ENCODE data around the gene ATG16L2.

Gene ATG16L2

DNA sequence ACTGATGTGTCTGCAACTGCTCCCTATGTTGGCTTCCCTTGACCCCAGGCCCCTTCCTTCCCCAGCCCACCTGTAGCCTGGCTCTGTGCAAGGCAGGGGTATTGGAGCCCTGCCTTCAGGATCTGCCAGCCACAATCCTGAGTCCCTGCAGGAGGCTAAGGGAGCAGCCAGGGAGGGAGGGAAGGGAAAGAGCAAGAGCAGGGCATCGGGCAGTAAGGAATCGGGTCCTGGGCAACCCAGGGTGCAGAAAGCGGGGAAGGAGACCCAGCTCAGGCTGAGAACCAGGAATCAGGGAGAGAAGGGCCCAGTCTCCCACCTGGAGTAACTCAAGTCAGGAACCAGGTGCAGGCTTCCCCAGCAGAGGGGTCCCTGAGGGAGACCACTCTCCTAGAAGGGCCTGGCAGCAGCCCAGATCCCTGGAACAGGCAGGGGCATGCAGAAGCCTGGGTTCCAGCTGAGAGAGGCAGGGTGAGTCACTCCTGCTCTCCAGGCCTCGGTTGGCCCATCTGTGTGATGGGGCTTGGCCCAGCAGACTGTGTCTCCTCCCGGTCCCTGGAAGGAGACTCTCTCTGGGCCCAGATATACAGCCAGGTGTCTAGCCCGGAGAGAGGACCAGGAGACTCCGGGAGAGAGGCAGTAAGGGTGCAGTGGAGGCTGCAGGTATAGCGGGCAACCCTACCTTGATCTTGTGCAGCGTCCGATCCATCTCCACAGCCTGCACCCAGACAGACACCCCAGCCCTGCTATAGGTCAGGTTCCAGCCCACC is 33.7 kb upstream of the ATG16L2 start:
- H4K20me1 ChIP-seq (ENCODE audit: insufficient read depth, low read length), result no peaks in the 10 kb centered on the region
- H3K27ac ChIP-seq (ENCODE audit: low read depth, low read length, poor library complexity, severe bottlenecking), result no peak overlapping the region
- H3K27me3 ChIP-seq (ENCODE audit: insufficient read depth, low read length), result peaks cover 8% of the 10 kb centered on the region; the same call in 1 of the 2 replicates
- peaks cover 9% of the 10 kb centered on the region for H3K4me1 ChIP-seq (ENCODE audit: insufficient read depth, low read length, severe bottlenecking)
- H3K9ac ChIP-seq (ENCODE audit: low read length), result no peak overlapping the region
- H2AFZ ChIP-seq (ENCODE audit: low read length), result no peak overlapping the region
- H3K4me3 ChIP-seq (ENCODE audit: low read depth, low read length, poor library complexity, severe bottlenecking), result no peak overlapping the region
- H3F3A ChIP-seq (ENCODE audit: insufficient read depth, low read length), result no peaks in the 10 kb centered on the region
- no peak overlapping the region; the same call in 1 of the 2 replicates for H3K4me2 ChIP-seq (ENCODE audit: low read length)
- no peaks in the 10 kb centered on the region for H3K79me2 ChIP-seq (ENCODE audit: insufficient read depth, low read length)
- TF ChIP-seq EZH2 (IDR thresholded peaks at IDR 0.05; ENCODE audit: borderline replicate concordance, low read length), result no peak
- TF ChIP-seq, protein P1, sequence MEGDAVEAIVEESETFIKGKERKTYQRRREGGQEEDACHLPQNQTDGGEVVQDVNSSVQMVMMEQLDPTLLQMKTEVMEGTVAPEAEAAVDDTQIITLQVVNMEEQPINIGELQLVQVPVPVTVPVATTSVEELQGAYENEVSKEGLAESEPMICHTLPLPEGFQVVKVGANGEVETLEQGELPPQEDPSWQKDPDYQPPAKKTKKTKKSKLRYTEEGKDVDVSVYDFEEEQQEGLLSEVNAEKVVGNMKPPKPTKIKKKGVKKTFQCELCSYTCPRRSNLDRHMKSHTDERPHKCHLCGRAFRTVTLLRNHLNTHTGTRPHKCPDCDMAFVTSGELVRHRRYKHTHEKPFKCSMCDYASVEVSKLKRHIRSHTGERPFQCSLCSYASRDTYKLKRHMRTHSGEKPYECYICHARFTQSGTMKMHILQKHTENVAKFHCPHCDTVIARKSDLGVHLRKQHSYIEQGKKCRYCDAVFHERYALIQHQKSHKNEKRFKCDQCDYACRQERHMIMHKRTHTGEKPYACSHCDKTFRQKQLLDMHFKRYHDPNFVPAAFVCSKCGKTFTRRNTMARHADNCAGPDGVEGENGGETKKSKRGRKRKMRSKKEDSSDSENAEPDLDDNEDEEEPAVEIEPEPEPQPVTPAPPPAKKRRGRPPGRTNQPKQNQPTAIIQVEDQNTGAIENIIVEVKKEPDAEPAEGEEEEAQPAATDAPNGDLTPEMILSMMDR (IDR thresholded peaks at IDR 0.05; ENCODE audit: low read length), result no peak
- no peaks in the 10 kb centered on the region for H3K9me2 ChIP-seq (ENCODE audit: low read depth, low read length)
- no peaks in the 10 kb centered on the region for H3K36me3 ChIP-seq (ENCODE audit: insufficient read depth, low read length)
- H3K9me3 ChIP-seq (ENCODE audit: low read length), result no peaks in the 10 kb centered on the region

DNA sequence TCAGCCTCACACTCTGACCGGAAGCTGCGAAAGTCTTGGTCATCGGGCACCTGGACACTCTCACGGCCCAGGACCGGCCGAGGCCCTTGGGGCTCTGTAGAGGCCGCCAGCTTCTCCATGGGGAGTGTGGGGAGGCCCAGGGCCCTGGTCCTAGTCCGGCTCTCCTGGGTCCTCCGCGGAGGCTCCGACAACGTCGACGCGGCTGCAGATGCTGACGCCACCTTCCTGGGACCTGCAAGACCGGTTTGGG is 33.2 kb upstream of the ATG16L2 start:
- H3F3A ChIP-seq (ENCODE audit: insufficient read depth, low read length), result no peaks in the 10 kb centered on the region
- no peaks in the 10 kb centered on the region for H3K9me3 ChIP-seq (ENCODE audit: low read length)
- peaks cover 9% of the 10 kb centered on the region for H3K4me1 ChIP-seq (ENCODE audit: insufficient read depth, low read length, severe bottlenecking)
- no peaks in the 10 kb centered on the region for H3K36me3 ChIP-seq (ENCODE audit: insufficient read depth, low read length)
- peak overlapping the region; percentile 30; the same call in 1 of the 2 replicates for H3K9ac ChIP-seq (ENCODE audit: low read length)
- H3K27me3 ChIP-seq (ENCODE audit: insufficient read depth, low read length), result peaks cover 8% of the 10 kb centered on the region; the same call in 1 of the 2 replicates
- peak overlapping the region; percentile 52 for H3K4me3 ChIP-seq (ENCODE audit: low read depth, low read length, poor library complexity, severe bottlenecking)
- no peak overlapping the region for H3K27ac ChIP-seq (ENCODE audit: low read depth, low read length, poor library complexity, severe bottlenecking)
- no peak for TF ChIP-seq EZH2 (IDR thresholded peaks at IDR 0.05; ENCODE audit: borderline replicate concordance, low read length)
- TF ChIP-seq, protein P1 (IDR thresholded peaks at IDR 0.05; ENCODE audit: low read length), result no peak
- peak overlapping the region; percentile 56 for H3K4me2 ChIP-seq (ENCODE audit: low read length)
- H3K79me2 ChIP-seq (ENCODE audit: insufficient read depth, low read length), result no peaks in the 10 kb centered on the region
- no peaks in the 10 kb centered on the region for H3K9me2 ChIP-seq (ENCODE audit: low read depth, low read length)
- no peak overlapping the region for H2AFZ ChIP-seq (ENCODE audit: low read length)
- no peaks in the 10 kb centered on the region for H4K20me1 ChIP-seq (ENCODE audit: insufficient read depth, low read length)

DNA sequence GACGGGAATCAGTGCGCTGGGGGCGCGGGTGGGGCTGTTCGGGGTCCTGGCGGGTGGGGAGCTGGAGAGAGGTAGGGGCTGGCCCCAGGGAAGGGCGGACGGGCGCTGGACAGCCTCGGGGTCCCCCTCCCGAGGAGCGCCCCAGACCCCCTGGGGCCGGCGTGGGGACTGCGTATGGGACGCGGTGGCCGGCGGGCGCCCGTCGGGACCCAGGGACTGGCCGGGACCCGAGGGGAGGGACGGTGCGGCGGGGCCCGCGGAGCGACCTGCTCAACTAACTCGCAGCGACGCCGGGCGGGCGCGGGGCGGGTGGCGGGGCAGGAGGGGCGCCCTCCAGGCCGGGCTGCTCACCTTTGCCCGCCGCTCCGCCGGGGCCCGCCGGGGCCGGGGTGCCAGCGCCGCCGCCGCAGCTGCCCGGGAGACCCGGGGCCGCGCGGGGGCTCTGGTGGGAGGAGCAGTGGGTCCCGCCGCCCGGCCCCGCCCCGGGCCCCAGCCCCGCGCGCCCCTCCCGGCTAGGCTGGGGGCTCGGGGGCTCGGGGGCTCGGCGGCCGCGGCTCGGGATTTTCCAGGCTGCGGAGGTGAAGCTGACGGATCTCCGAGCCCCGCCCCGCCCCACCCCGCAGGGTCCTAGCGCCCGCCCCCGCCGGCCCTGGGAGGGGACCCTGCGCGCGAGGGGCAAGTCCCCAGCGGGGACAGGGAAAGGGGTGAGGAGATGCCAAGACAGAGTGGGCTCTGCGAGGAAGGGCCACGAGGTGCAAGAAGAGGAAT is 32.7 kb upstream of the ATG16L2 start:
- Histone ChIP-seq H3K4me2 (ENCODE audit: low read length) (peak overlapping the region; percentile 57), H3K9me3 (ENCODE audit: low read length) (no peaks in the 10 kb centered on the region), H2AFZ (ENCODE audit: low read length) (no peak overlapping the region), H3K4me3 (ENCODE audit: low read depth, low read length, poor library complexity, severe bottlenecking) (peak overlapping the region; percentile 52), H3K27me3 (ENCODE audit: insufficient read depth, low read length) (peaks cover 8% of the 10 kb centered on the region; the same call in 1 of the 2 replicates), H3K9me2 (ENCODE audit: low read depth, low read length) (no peaks in the 10 kb centered on the region), H3K4me1 (ENCODE audit: insufficient read depth, low read length, severe bottlenecking) (peaks cover 9% of the 10 kb centered on the region), H3K27ac (ENCODE audit: low read depth, low read length, poor library complexity, severe bottlenecking) (no peak overlapping the region), H3F3A (ENCODE audit: insufficient read depth, low read length) (no peaks in the 10 kb centered on the region), H3K79me2 (ENCODE audit: insufficient read depth, low read length) (no peaks in the 10 kb centered on the region), H4K20me1 (ENCODE audit: insufficient read depth, low read length) (no peaks in the 10 kb centered on the region), H3K9ac (ENCODE audit: low read length) (peak overlapping the region; percentile 30; the same call in 1 of the 2 replicates), H3K36me3 (ENCODE audit: insufficient read depth, low read length) (no peaks in the 10 kb centered on the region)
- TF ChIP-seq EZH2 (IDR thresholded peaks at IDR 0.05; ENCODE audit: borderline replicate concordance, low read length), result no peak
- TF ChIP-seq, protein P1 (IDR thresholded peaks at IDR 0.05; ENCODE audit: low read length), result no peak

Data from OCI-LY1 (cell line).